Type B pancreatic cell (in vitro differentiated cells): ENCODE results near the gene TXNL4A. TPM values are rescaled to one million over a fixed set of nuclear protein-coding genes. Genes with fewer than 3 reads are reported as not detected.
"Not testable (repeated sequence)": the region's sequence is repeated elsewhere in the genome, so short reads cannot be mapped to it uniquely, and the experiment has no call there.

Source experiments
- DNase-seq: peaks from one replicate; pipeline ENCODE4 v3.0.0; 2021; ENCODE audit warnings: mixed read lengths; ENCODE audit not compliant: unreplicated experiment; ENCODE audit errors: extremely low spot score
- H3K27ac Mint-ChIP-seq: 2 replicates; pipeline ENCODE4 v1.8.0; 2021; ENCODE audit warnings: mild to moderate bottlenecking, mixed read lengths
- H3K27me3 Mint-ChIP-seq: 2 replicates; pipeline ENCODE4 v1.8.0; 2021; ENCODE audit warnings: mixed read lengths
- H3K36me3 Mint-ChIP-seq: 2 replicates; pipeline ENCODE4 v1.8.0; 2021; ENCODE audit warnings: mixed read lengths
- H3K4me1 Mint-ChIP-seq: one replicate; pipeline ENCODE4 v1.8.0; 2021; ENCODE audit warnings: mixed read lengths; ENCODE audit not compliant: unreplicated experiment
- H3K4me3 Mint-ChIP-seq: 2 replicates; pipeline ENCODE4 v1.8.0; 2021; ENCODE audit warnings: mild to moderate bottlenecking, mixed read lengths
- H3K9me3 Mint-ChIP-seq: 2 replicates; pipeline ENCODE4 v1.8.0; 2021; ENCODE audit warnings: mixed read lengths
- CTCF ChIP-seq: fragments of 200-600 bp; sonication (generic); conservative IDR thresholded peaks from 2 replicates; pipeline ENCODE4 v1.5.0; 2021; ENCODE audit warnings: antibody characterized with exemption, mild to moderate bottlenecking
- total RNA-seq: library from RNA; stranded (reverse); gene quantifications from 2 replicates; pipeline ENCODE4 v1.2.1, GENCODE V29; 2021; ENCODE audit warnings: low replicate concordance

The TXNL4A gene
- total RNA-seq, 1 donor from 2014 or later: 103 TPM

- Mint-ChIP-seq H3K27ac (peak overlapping the region; percentile 97), H3K4me1 (peaks cover 27% of the 10 kb centered on the region), H3K27me3 (no peaks in the 10 kb centered on the region), H3K4me3 (peak overlapping the region; percentile 94), H3K36me3 (peaks cover 7% of the 10 kb centered on the region), H3K9me3 (peaks cover 9% of the 10 kb centered on the region)
- TF ChIP-seq CTCF: no peak
- no peak for DNase-seq
Observed at GRCh38 chr18:80033181-80034067, 45.1 kb upstream of the TXNL4A start.

GRCh38 chr18:80029690-80030089, 41.3 kb upstream of the TXNL4A start:
- Mint-ChIP-seq H3K36me3 (peaks cover 11% of the 10 kb centered on the region), H3K4me1 (peaks cover 7% of the 10 kb centered on the region), H3K27ac (no peak overlapping the region), H3K4me3 (no peak overlapping the region), H3K9me3 (peaks cover 17% of the 10 kb centered on the region), H3K27me3 (no peaks in the 10 kb centered on the region)
- DNase-seq: no peak
- TF ChIP-seq CTCF: no peak

GRCh38 chr18:80027719-80028118, 39.4 kb upstream of the TXNL4A start:
- not testable (repeated sequence) for H3K27ac Mint-ChIP-seq, DNase-seq, H3K36me3 Mint-ChIP-seq, H3K4me3 Mint-ChIP-seq, H3K27me3 Mint-ChIP-seq, H3K4me1 Mint-ChIP-seq
- peaks cover 18% of the 10 kb centered on the region for H3K9me3 Mint-ChIP-seq

- no peaks in the 10 kb centered on the region for H3K27me3 Mint-ChIP-seq
- no peak for TF ChIP-seq CTCF
- no peak overlapping the region for H3K4me3 Mint-ChIP-seq
- DNase-seq: no peak
- H3K9me3 Mint-ChIP-seq: peaks cover 13% of the 10 kb centered on the region
- H3K27ac Mint-ChIP-seq: no peak overlapping the region
- peaks cover 7% of the 10 kb centered on the region for H3K36me3 Mint-ChIP-seq
- H3K4me1 Mint-ChIP-seq: no peaks in the 10 kb centered on the region
Observed at GRCh38 chr18:80026363-80026762, 38.0 kb upstream of the TXNL4A start.

GRCh38 chr18:80023173-80023572, 34.8 kb upstream of the TXNL4A start:
- H3K4me1 Mint-ChIP-seq: no peaks in the 10 kb centered on the region
- TF ChIP-seq CTCF: peak; percentile 66
- no peak overlapping the region for H3K4me3 Mint-ChIP-seq
- DNase-seq: no peak
- peaks cover 7% of the 10 kb centered on the region for H3K36me3 Mint-ChIP-seq
- H3K27ac Mint-ChIP-seq: no peak overlapping the region
- peaks cover 18% of the 10 kb centered on the region for H3K9me3 Mint-ChIP-seq
- H3K27me3 Mint-ChIP-seq: no peaks in the 10 kb centered on the region

GRCh38 chr18:80022613-80023012, 34.2 kb upstream of the TXNL4A start:
- Mint-ChIP-seq H3K36me3 (peaks cover 7% of the 10 kb centered on the region), H3K27ac (no peak overlapping the region), H3K9me3 (peaks cover 18% of the 10 kb centered on the region), H3K4me3 (no peak overlapping the region), H3K27me3 (no peaks in the 10 kb centered on the region), H3K4me1 (no peaks in the 10 kb centered on the region)
- TF ChIP-seq CTCF: no peak
- no peak for DNase-seq
